GM12892 (cell line): ENCODE data around the gene ANXA4.

Source experiments
- POLR2A ChIP-seq: IDR thresholded peaks from 2 replicates; pipeline ENCODE4 v1.6.1; 2011; ENCODE audit warnings: low read depth, low read length, control low read depth
- TAF1 ChIP-seq: IDR thresholded peaks from 2 replicates; pipeline ENCODE4 v1.6.1; 2011; ENCODE audit warnings: low read depth, mild to moderate bottlenecking, control low read depth, low read length, borderline replicate concordance

- no peak for TF ChIP-seq POLR2A
- no peak for TF ChIP-seq TAF1
These were observed 64.0 kb downstream of the ANXA4 start for GRCh38 chr2:69805887-69806286.
